Mucosa of descending colon (tissue), 3 donors: ENCODE measurements around the gene HDAC10. TPM values are rescaled to one million over a fixed set of nuclear protein-coding genes. Genes with fewer than 3 reads are reported as not detected.

Experiments
- ATAC-seq: fragments of 200-7000 bp; cut with Tn5 transposase; one replicate; pipeline ENCODE4 v1.9.1; 2020; ENCODE audit warnings: mild to moderate bottlenecking, moderate library complexity
- DNase-seq, 3 donors: peaks; one replicate each; pipeline ENCODE4 v3.0.0-alpha.2; 2020
- H3K36me3 ChIP-seq: fragments of 200-600 bp; one replicate; pipeline ENCODE4 v1.8.0; 2021; ENCODE audit warnings: low read depth, mild to moderate bottlenecking
- H3K4me1 ChIP-seq: fragments of 200-600 bp; one replicate; pipeline ENCODE4 v1.8.0; 2021; ENCODE audit warnings: low read depth, mild to moderate bottlenecking
- H3K4me3 ChIP-seq: fragments of 200-600 bp; one replicate; pipeline ENCODE4 v1.8.0; 2021; ENCODE audit warnings: mild to moderate bottlenecking
- H3K9me3 ChIP-seq: fragments of 200-600 bp; one replicate; pipeline ENCODE4 v1.8.0; 2021; ENCODE audit warnings: mild to moderate bottlenecking
- intact Hi-C, 2 donors: fragments of 100-400 bp; cut with DNase I in 1 of 2; cut with micrococcal nuclease in 1 of 2; formaldehyde crosslinking; loops; one replicate each; pipeline versions ENCODE4 v1.11.0 to v1.11.1; 2022; cut with DNase I, micrococcal nuclease
- total RNA-seq, 3 donors: library from RNA; stranded (reverse); fragmentation: NEBNext Ultra II Directional in 2 of 3; extraction: Animal tissue kit (Norgen Biotek cat#: 25700) in 2 of 3; gene quantifications; one replicate each; pipeline versions ENCODE4 v1.2.1 to v1.2.4, GENCODE V29; 2021 to 2023
- TF ChIP-seq, protein P1 (sequence below): fragments of 200-600 bp; IDR thresholded peaks from one replicate; pipeline ENCODE4 v1.8.0; 2022; ENCODE audit warnings: antibody characterized with exemption, mild to moderate bottlenecking
- donor health status: DM: no; HTN: no; CAD: no; lungs with moderate emphysema.
- donor health status: DM: no; HTN: no; CAD: no.
- donor health status: DM: no; HTN: yes; CAD: no.

Gene HDAC10
- total RNA-seq, 3 donors from 2014 or later: 39.5 to 66.3 (median 47.8) TPM

- no peaks in the 10 kb centered on the region for H3K36me3 ChIP-seq
- no peak for DNase-seq
- no peak for ATAC-seq
- H3K4me1 ChIP-seq: peaks cover 21% of the 10 kb centered on the region
- no peaks in the 10 kb centered on the region for H3K9me3 ChIP-seq
- no peak overlapping the region for H3K4me3 ChIP-seq
- TF ChIP-seq, protein P1, sequence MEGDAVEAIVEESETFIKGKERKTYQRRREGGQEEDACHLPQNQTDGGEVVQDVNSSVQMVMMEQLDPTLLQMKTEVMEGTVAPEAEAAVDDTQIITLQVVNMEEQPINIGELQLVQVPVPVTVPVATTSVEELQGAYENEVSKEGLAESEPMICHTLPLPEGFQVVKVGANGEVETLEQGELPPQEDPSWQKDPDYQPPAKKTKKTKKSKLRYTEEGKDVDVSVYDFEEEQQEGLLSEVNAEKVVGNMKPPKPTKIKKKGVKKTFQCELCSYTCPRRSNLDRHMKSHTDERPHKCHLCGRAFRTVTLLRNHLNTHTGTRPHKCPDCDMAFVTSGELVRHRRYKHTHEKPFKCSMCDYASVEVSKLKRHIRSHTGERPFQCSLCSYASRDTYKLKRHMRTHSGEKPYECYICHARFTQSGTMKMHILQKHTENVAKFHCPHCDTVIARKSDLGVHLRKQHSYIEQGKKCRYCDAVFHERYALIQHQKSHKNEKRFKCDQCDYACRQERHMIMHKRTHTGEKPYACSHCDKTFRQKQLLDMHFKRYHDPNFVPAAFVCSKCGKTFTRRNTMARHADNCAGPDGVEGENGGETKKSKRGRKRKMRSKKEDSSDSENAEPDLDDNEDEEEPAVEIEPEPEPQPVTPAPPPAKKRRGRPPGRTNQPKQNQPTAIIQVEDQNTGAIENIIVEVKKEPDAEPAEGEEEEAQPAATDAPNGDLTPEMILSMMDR: no peak
- intact Hi-C loops: loop anchor here in 1 of 2 donors (5.0 kb wide), 1 partner anchor 89 kb away; the partner anchor contains the start of gene PPP6R2
These were observed 2.2 kb upstream of the HDAC10 start for GRCh38 chr22:50253046-50253915.

GRCh38 chr22:50252082-50253045, 1.3 kb upstream of the HDAC10 start:
- no peak overlapping the region for H3K4me3 ChIP-seq
- H3K36me3 ChIP-seq: no peaks in the 10 kb centered on the region
- intact Hi-C loops: loop anchor here in 1 of 2 donors (5.0 kb wide), 1 partner anchor 90 kb away; the partner anchor contains the start of gene PPP6R2
- DNase-seq: peak; percentile 82 to 87 (median 85)
- no peaks in the 10 kb centered on the region for H3K9me3 ChIP-seq
- TF ChIP-seq, protein P1: peak; percentile 47
- peaks cover 23% of the 10 kb centered on the region for H3K4me1 ChIP-seq
- peak; percentile 67 for ATAC-seq

DNA sequence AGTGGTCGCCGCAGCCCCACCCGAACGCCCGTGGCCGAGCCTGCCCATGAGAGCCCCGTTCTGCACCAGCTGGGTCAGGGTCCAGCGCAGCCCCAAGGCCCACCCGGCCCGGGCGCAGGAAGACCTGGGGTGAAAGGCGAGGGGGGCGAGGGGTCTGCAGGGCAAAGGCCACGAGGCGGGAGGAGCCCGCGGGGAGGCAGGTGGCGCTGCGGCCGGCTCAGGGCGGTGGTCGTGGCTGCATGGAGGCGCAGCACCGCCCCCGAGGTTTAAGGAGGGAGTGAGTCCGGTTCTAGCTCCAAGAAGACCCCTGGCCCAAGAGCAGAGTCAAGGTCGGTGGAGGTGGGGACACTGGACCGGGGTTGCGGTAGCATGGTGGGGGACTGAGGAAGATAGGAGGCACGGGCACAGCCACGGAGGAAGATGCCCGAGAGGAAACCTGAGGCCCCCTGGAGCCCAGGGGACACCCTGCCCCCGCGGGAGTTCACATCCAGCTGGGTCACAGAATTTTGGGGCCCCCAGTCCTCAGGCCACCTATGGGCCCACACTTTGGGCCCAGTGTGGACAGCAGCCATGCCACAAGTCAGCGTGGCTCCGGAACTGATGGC, 514 bp upstream of the HDAC10 start:
- intact Hi-C loops: loop anchor here in 1 of 2 donors (5.0 kb wide), 1 partner anchor 91 kb away; the partner anchor contains the start of gene PPP6R2
- TF ChIP-seq, protein P1: no peak
- no peaks in the 10 kb centered on the region for H3K9me3 ChIP-seq
- peaks cover 23% of the 10 kb centered on the region for H3K4me1 ChIP-seq
- peak; percentile 6 for ATAC-seq
- peak overlapping the region; percentile 46 for H3K4me3 ChIP-seq
- no peaks in the 10 kb centered on the region for H3K36me3 ChIP-seq
- DNase-seq: peak in 1 of 3 donors; percentile 47

DNA sequence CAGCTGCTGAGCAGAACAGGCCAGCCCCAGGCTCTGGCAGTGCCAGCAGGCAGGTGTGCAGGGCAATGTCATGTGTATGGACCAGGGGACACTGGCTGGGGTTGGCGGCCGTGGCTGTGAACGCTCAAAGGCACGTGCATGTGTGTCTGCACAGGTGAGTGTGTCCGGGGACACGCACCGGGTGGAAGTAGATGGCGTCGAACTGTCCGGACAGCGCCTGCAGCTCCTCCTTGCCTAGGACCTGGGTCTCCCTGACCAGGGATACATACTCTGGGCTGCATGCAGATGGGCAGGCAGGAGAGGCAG, 863 bp downstream of the HDAC10 start:
- intact Hi-C loops: loop anchor here in 1 of 2 donors (5.0 kb wide), 1 partner anchor 92 kb away; the partner anchor contains the start of gene PPP6R2
- peaks cover 36% of the 10 kb centered on the region for H3K4me1 ChIP-seq
- no peak overlapping the region for H3K4me3 ChIP-seq
- DNase-seq: no peak
- no peaks in the 10 kb centered on the region for H3K9me3 ChIP-seq
- H3K36me3 ChIP-seq: no peaks in the 10 kb centered on the region
- TF ChIP-seq, protein P1: no peak
- ATAC-seq: no peak
